GM12878 (cell line): ENCODE data around the gene MMADHC. TPM values are rescaled to one million over a fixed set of nuclear protein-coding genes. Genes with fewer than 3 reads are reported as not detected.

Source experiments
- ATAC-seq: fragments of 200-7000 bp; cut with Tn5 transposase; 3 replicates; pipeline ENCODE4 v1.9.1; 2020; ENCODE audit warnings: mild to moderate bottlenecking, moderate library complexity
- BruUV-seq: library from RNA; stranded (reverse); fragments of 400-500 nt; replicated peaks from 2 replicates; lab custom pipeline; 2021; lab: Mats Ljungman, UMichigan
- CTCF ChIA-PET: fragments of 300-600 bp; sonication (Branson Sonifier 250); formaldehyde crosslinking; extraction: SDS; loops from one replicate; lab custom pipeline; 2021; ENCODE audit warnings: inconsistent platforms; lab: Yijun Ruan, JAX
- POLR2A ChIA-PET: fragments of 350-600 bp; formaldehyde crosslinking; extraction: SDS; loops from one replicate; lab custom pipeline; 2021; ENCODE audit warnings: inconsistent platforms; lab: Charles Lee
- RAD21 ChIA-PET: fragments of 300-600 bp; sonication (Branson Sonifier 250); formaldehyde crosslinking; loops from one replicate; lab custom pipeline; 2023; ENCODE audit warnings: antibody characterized with exemption; ENCODE audit not compliant: unreplicated experiment; lab: Charles Lee
- SMC1A ChIA-PET: fragments of 300-600 bp; sonication (Branson Sonifier 250); formaldehyde crosslinking; loops from one replicate; lab custom pipeline; 2023; ENCODE audit not compliant: unreplicated experiment, uncharacterized antibody; lab: Charles Lee
- DNase-seq: peaks from one replicate; pipeline ENCODE4 v3.0.0-alpha.2; 2011; ENCODE audit warnings: low read depth, low spot score
- FAIRE-seq: peaks from 3 replicates; lab custom pipeline; 2011; peaks lifted over from hg19 to GRCh38; lab: Jason Lieb, UNC
- H2AFZ ChIP-seq: 2 replicates; pipeline ENCODE4 v1.6.0; 2011; ENCODE audit warnings: low read depth, low read length, control low read depth; ENCODE audit not compliant: control insufficient read depth
- H3K27ac ChIP-seq: 2 replicates; pipeline ENCODE4 v1.5.1; 2011; ENCODE audit warnings: control low read depth; ENCODE audit not compliant: control insufficient read depth, insufficient read depth
- H3K27me3 ChIP-seq, 2 experiments: replicated peaks in 1 of 2; 2 replicates each; pipeline versions ENCODE4 v1.6.0 to v1.6.1; 2011; ENCODE audit warnings: low read length in 1 of 2; ENCODE audit not compliant: control insufficient read depth in 2 of 2, insufficient read depth in 2 of 2
- H3K36me3 ChIP-seq, 2 experiments: 2 replicates each; pipeline ENCODE4 v1.5.1; 2011; ENCODE audit warnings: low read length in 1 of 2; ENCODE audit not compliant: control insufficient read depth in 2 of 2, insufficient read depth in 2 of 2
- H3K4me1 ChIP-seq: 2 replicates; pipeline ENCODE4 v1.6.1; 2011; ENCODE audit warnings: mild to moderate bottlenecking, low read length, moderate library complexity, mixed read lengths; ENCODE audit not compliant: control insufficient read depth, insufficient read depth
- H3K4me2 ChIP-seq: 2 replicates; pipeline ENCODE4 v1.6.0; 2011; ENCODE audit warnings: control low read depth; ENCODE audit not compliant: control insufficient read depth, insufficient read depth
- H3K4me3 ChIP-seq: fragments of 200-600 bp; sonication (generic); 2 replicates; pipeline ENCODE4 v1.5.1; 2016
- H3K79me2 ChIP-seq: 2 replicates; pipeline ENCODE4 v1.6.0; 2011; ENCODE audit warnings: low read length; ENCODE audit not compliant: control insufficient read depth, insufficient read depth
- H3K9ac ChIP-seq: 2 replicates; pipeline ENCODE4 v1.8.0; 2011; ENCODE audit warnings: low read length, control low read depth, mixed read lengths; ENCODE audit not compliant: control insufficient read depth, insufficient read depth
- H3K9me3 ChIP-seq: replicated peaks from 3 replicates; pipeline ENCODE4 v1.5.1; 2011; ENCODE audit warnings: mild to moderate bottlenecking, low read length; ENCODE audit not compliant: control insufficient read depth, insufficient read depth
- H4K20me1 ChIP-seq: 2 replicates; pipeline ENCODE4 v1.6.0; 2011; ENCODE audit not compliant: control insufficient read depth, insufficient read depth
- BCL3 ChIP-seq: IDR thresholded peaks from 2 replicates; pipeline ENCODE4 v1.6.1; 2011; ENCODE audit warnings: borderline replicate concordance, low read depth, mild to moderate bottlenecking, moderate library complexity, low read length; ENCODE audit not compliant: insufficient read depth, poor library complexity, severe bottlenecking
- CHD2 ChIP-seq: IDR thresholded peaks from 2 replicates; pipeline ENCODE4 v1.6.1; 2011; ENCODE audit warnings: low read depth, low read length, improper control_type of control experiment, borderline replicate concordance
- NR2C2 ChIP-seq: IDR thresholded peaks from 2 replicates; pipeline ENCODE4 v1.6.1; 2011; ENCODE audit warnings: borderline replicate concordance, low read depth; ENCODE audit not compliant: control insufficient read depth, insufficient read length
- RAD21 ChIP-seq: IDR thresholded peaks from 2 replicates; pipeline ENCODE4 v1.6.1; 2011; ENCODE audit warnings: mild to moderate bottlenecking, low read depth, low read length, moderate library complexity; ENCODE audit not compliant: insufficient read depth
- SREBF1 ChIP-seq: IDR thresholded peaks from 2 replicates; pipeline ENCODE4 v1.6.1; 2012; ENCODE audit warnings: mild to moderate bottlenecking, low read length
- WRNIP1 ChIP-seq: IDR thresholded peaks from 2 replicates; pipeline ENCODE4 v1.6.1; 2011; ENCODE audit warnings: low read depth, low read length, improper control_type of control experiment, borderline replicate concordance
- ZBTB33 ChIP-seq: fragments of 450-650 bp; IDR thresholded peaks from 2 replicates; pipeline ENCODE4 v1.6.1; 2017; ENCODE audit warnings: mild to moderate bottlenecking
- WGBS: methylation state at CpG from one replicate; pipeline ENCODE4 v1.1.6; 2016; ENCODE audit warnings: low lambda C conversion rate; ENCODE audit not compliant: insufficient replicate concordance, insufficient coverage; ENCODE audit errors: missing lambda C conversion rate; 5-methylcytosine and 5-hydroxymethylcytosine counted together
- in situ Hi-C: fragments of 300-500 bp; cut with MboI; formaldehyde crosslinking; loops from 9 replicates; pipeline ENCODE4 v1.14.3; 2018; ENCODE audit warnings: mixed read lengths
- intact Hi-C: fragments of 100-400 bp; cut with micrococcal nuclease; formaldehyde crosslinking; loops from one replicate; pipeline ENCODE4 v1.14.2; 2022; ENCODE audit not compliant: unreplicated experiment
- polyA plus RNA-seq, 11 experiments: library from polyadenylated mRNA; depleted of rRNA in 4 of 11; unstranded in 6 of 11; stranded (reverse) in 5 of 11; fragments of >200 nt; fragmentation: Nextera tagmentation in 4 of 11; fragmentation: Illumina TruSeq in 1 of 11; extraction: Ambion mirVana in 4 of 11; extraction: Trizol in 1 of 11; gene quantifications; 1 replicate in 1 of 11; 2 replicates in 10 of 11; pipeline versions ENCODE4 v1.2.1 to v1.2.3, GENCODE V29; 2011 to 2016; ENCODE audit warnings: inconsistent platforms in 2 of 11, missing spikeins in 2 of 11, low read depth in 1 of 11
- total RNA-seq, 4 experiments: library from RNA; depleted of rRNA in 3 of 4; stranded (reverse); fragments of >200 nt in 3 of 4; fragmentation: Illumina TruSeq in 1 of 4; extraction: Trizol in 1 of 4; gene quantifications; 2 replicates each; pipeline versions ENCODE4 v1.2.1 to v1.2.3, GENCODE V29; 2013 to 2021

Gene MMADHC
- total and polyA plus RNA-seq, 10 of the 15 experiments (the other 5 are each of a cell fraction or from before 2014, with no cell fraction given), result 93.6 to 415 (median 147) TPM

DNA sequence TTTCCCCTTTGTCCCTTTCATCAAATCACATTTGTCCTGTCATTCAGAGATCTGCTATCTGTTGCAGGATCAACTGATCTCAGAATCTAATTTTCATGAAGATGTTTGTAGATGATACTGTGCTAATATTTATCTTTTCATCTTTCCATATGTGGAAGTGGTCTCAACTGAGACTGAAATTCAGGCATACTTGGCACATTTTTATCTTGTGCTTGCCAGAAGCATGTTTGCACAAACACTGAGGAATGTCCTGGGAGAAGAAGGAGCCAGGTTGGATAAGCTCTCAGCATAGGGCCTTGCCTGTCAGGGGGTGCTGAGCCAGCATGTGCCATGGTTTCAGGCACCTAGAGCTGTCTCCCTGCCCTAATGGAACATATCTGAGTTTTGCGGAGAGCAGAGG, 24.5 kb upstream of the MMADHC start (continued):
- TF ChIP-seq ZBTB33, result no peak

DNA sequence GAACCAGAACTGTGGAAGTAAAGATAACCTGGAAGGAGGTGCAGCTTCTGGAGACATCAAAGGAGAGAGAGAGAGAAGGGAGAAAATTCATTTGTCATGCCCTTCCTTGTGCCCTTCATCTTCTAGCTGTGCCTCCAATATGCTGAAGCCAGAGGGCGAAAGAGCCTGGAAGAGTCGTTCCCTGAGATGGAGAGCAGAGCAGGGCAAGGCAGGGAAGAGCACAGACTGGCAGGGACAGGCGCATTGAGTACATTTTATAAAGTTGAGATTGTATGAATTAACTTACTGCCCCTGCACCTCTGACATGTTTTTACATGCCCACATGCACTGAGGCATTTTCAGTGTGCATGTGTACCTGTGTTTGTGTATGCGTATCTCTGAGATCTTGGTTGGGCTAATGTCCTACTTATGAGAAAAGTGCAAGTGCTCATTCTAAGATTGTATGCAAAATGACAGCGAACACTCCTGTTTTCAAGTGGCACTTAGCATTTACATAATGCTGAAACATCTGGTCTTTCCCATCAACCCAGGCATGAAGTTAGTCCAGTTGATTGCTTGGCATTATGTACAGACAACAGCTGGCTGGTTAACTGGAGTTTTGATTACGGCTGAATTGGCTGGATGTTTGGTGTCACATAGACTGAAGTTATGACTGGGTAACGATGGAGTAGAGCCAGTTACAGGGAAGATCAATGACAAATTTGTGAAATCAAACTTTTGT, 23.7 kb upstream of the MMADHC start:
- H3K4me3 ChIP-seq, result no peak overlapping the region
- DNase-seq, result no peak
- POLR2A ChIA-PET, result no interaction called here
- no peaks in the 10 kb centered on the region for H3K4me1 ChIP-seq
- CTCF ChIA-PET, result no interaction called here
- no peak for ATAC-seq
- TF ChIP-seq CHD2 (no peak), RAD21 (no peak), NR2C2 (no peak), BCL3 (no peak), SREBF1 (no peak), WRNIP1 (no peak)
- TF ChIP-seq, all 136 proteins: peak for 0
- Histone ChIP-seq H3K9me3 (no peaks in the 10 kb centered on the region), H4K20me1 (no peaks in the 10 kb centered on the region), H3K27me3 (no peaks in the 10 kb centered on the region), H2AFZ (no peak overlapping the region), H3K9ac (no peak overlapping the region), H3K36me3 (no peaks in the 10 kb centered on the region), H3K27ac (no peak overlapping the region), H3K79me2 (no peaks in the 10 kb centered on the region), H3K4me2 (no peak overlapping the region)
- SMC1A ChIA-PET, result no interaction called here
- RAD21 ChIA-PET, result no interaction called here
- no peak for FAIRE-seq
- intact Hi-C loops (no loop called here), in situ Hi-C loops (no loop called here)
- BruUV-seq, result no TSS peak
- 33% methylated on average over 7 of the region's 7 CpGs for WGBS
